IMR-90 (cell line): ENCODE measurements around the gene TUFM. TPM values are rescaled to one million over a fixed set of nuclear protein-coding genes. Genes with fewer than 3 reads are reported as not detected.
A peak's percentile ranks its signal among the peaks of the same experiment; 100 is the strongest.

ENCODE experiments used
- ATAC-seq: fragments of 200-7000 bp; cut with Tn5 transposase; 2 replicates; pipeline ENCODE4 v1.9.1; 2020; ENCODE audit warnings: low read depth, mild to moderate bottlenecking, moderate library complexity
- BruUV-seq: library from RNA; stranded (reverse); fragments of 400-500 nt; replicated peaks from 2 replicates; lab custom pipeline; 2021; lab: Mats Ljungman, UMichigan
- CTCF ChIA-PET: fragments of 300-600 bp; formaldehyde crosslinking; extraction: SDS; loops from one replicate; lab custom pipeline; 2021; ENCODE audit warnings: antibody characterized with exemption; lab: Yijun Ruan, JAX
- POLR2A ChIA-PET: fragments of 300-600 bp; sonication (Branson Sonifier 250); formaldehyde crosslinking; loops from one replicate; lab custom pipeline; 2022; ENCODE audit warnings: antibody characterized with exemption; ENCODE audit not compliant: unreplicated experiment; lab: Charles Lee
- DNase-seq: peaks from one replicate; pipeline ENCODE4 v3.0.0; 2013
- H2AFZ ChIP-seq: replicated peaks from 2 replicates; pipeline ENCODE3; 2013; ENCODE audit warnings: low read length, mild to moderate bottlenecking; ENCODE audit not compliant: poor library complexity
- H2AK5ac ChIP-seq: 2 replicates; pipeline ENCODE4 v1.6.1; 2013; ENCODE audit warnings: low read depth, low read length, inconsistent platforms
- H2AK9ac ChIP-seq: replicated peaks from 2 replicates; pipeline ENCODE3; 2013; ENCODE audit warnings: mild to moderate bottlenecking, low read depth, low read length, moderate library complexity; ENCODE audit not compliant: poor library complexity
- H2BK120ac ChIP-seq: 2 replicates; pipeline ENCODE4 v1.6.1; 2013; ENCODE audit warnings: low read depth, low read length, inconsistent platforms
- H2BK15ac ChIP-seq: 3 replicates; pipeline ENCODE4 v1.6.1; 2013; ENCODE audit warnings: low read depth, low read length, inconsistent platforms
- H2BK20ac ChIP-seq: 2 replicates; pipeline ENCODE4 v1.6.1; 2013; ENCODE audit warnings: low read depth, mild to moderate bottlenecking, inconsistent platforms, low read length, moderate library complexity
- H2BK5ac ChIP-seq: 2 replicates; pipeline ENCODE4 v1.6.1; 2013; ENCODE audit warnings: mild to moderate bottlenecking, low read depth, low read length, inconsistent platforms; ENCODE audit not compliant: poor library complexity, severe bottlenecking
- H3K14ac ChIP-seq: replicated peaks from 2 replicates; pipeline ENCODE4 v1.6.1; 2013; ENCODE audit warnings: low read depth, low read length, inconsistent platforms
- H3K18ac ChIP-seq: 2 replicates; pipeline ENCODE4 v1.6.1; 2013; ENCODE audit warnings: low read depth, low read length, control low read depth
- H3K23ac ChIP-seq: 2 replicates; pipeline ENCODE4 v1.6.1; 2013; ENCODE audit warnings: low read depth, low read length, inconsistent platforms
- H3K27ac ChIP-seq: 2 replicates; pipeline ENCODE4 v1.5.1; 2013; ENCODE audit warnings: mild to moderate bottlenecking, control low read depth, low read length; ENCODE audit not compliant: insufficient read depth
- H3K27me3 ChIP-seq: 2 replicates; pipeline ENCODE4 v1.6.1; 2013; ENCODE audit warnings: low read length; ENCODE audit not compliant: control insufficient read depth, insufficient read depth
- H3K36me3 ChIP-seq: 2 replicates; pipeline ENCODE4 v1.6.1; 2013; ENCODE audit warnings: low read length, mixed read lengths; ENCODE audit not compliant: control insufficient read depth, insufficient read depth
- H3K4ac ChIP-seq: 2 replicates; pipeline ENCODE4 v1.6.1; 2013; ENCODE audit warnings: low read depth, low read length, inconsistent platforms
- H3K4me1 ChIP-seq: 2 replicates; pipeline ENCODE4 v1.6.1; 2013; ENCODE audit warnings: low read length, mixed read lengths; ENCODE audit not compliant: control insufficient read depth, insufficient read depth
- H3K4me2 ChIP-seq: 2 replicates; pipeline ENCODE4 v1.6.1; 2013; ENCODE audit warnings: low read depth, mild to moderate bottlenecking, control low read depth, low read length, moderate library complexity
- H3K4me3 ChIP-seq: 2 replicates; pipeline ENCODE4 v1.5.1; 2013; ENCODE audit warnings: low read depth, mild to moderate bottlenecking, control low read depth, low read length, moderate library complexity; ENCODE audit not compliant: insufficient read depth
- H3K56ac ChIP-seq: 2 replicates; pipeline ENCODE4 v1.6.1; 2013; ENCODE audit warnings: low read length, inconsistent platforms; ENCODE audit not compliant: insufficient read depth; ENCODE audit errors: extremely low read depth
- H3K79me1 ChIP-seq, 2 experiments: 2 replicates each; pipeline ENCODE4 v1.6.1; 2013; ENCODE audit warnings: low read length in 2 of 2, inconsistent platforms in 1 of 2, low read depth in 1 of 2
- H3K9ac ChIP-seq: 2 replicates; pipeline ENCODE4 v1.6.1; 2013; ENCODE audit warnings: low read depth, low read length, control low read depth
- H3K9me1 ChIP-seq: 2 replicates; pipeline ENCODE4 v1.6.1; 2013; ENCODE audit warnings: low read length, inconsistent platforms; ENCODE audit not compliant: insufficient read depth
- H3K9me3 ChIP-seq: 2 replicates; pipeline ENCODE4 v1.6.1; 2013; ENCODE audit warnings: low read length; ENCODE audit not compliant: control insufficient read depth, insufficient read depth
- H4K20me1 ChIP-seq: 2 replicates; pipeline ENCODE4 v1.6.1; 2013; ENCODE audit warnings: low read length, inconsistent platforms; ENCODE audit not compliant: insufficient read depth
- H4K5ac ChIP-seq: 2 replicates; pipeline ENCODE4 v1.6.1; 2013; ENCODE audit warnings: mild to moderate bottlenecking, low read depth, low read length, control low read depth
- H4K8ac ChIP-seq, 2 experiments: 2 replicates each; pipeline ENCODE4 v1.6.1; 2013; ENCODE audit warnings: low read depth in 2 of 2, low read length in 2 of 2, control low read depth in 1 of 2, inconsistent platforms in 1 of 2
- H4K91ac ChIP-seq: 2 replicates; pipeline ENCODE4 v1.6.1; 2013; ENCODE audit warnings: low read depth, low read length, inconsistent platforms; ENCODE audit not compliant: insufficient read depth
- CEBPB ChIP-seq: IDR thresholded peaks from 2 replicates; pipeline ENCODE4 v1.6.1; 2012; ENCODE audit warnings: low read depth, low read length, improper control_type of control experiment
- CHD1 ChIP-seq: IDR thresholded peaks from 2 replicates; pipeline ENCODE4 v1.6.1; 2012; ENCODE audit warnings: low read depth, low read length, improper control_type of control experiment
- FOS ChIP-seq: fragments of 150-350 bp; IDR thresholded peaks from 2 replicates; pipeline ENCODE4 v1.6.1; 2016; ENCODE audit warnings: low read depth, low read length
- POLR2A ChIP-seq: IDR thresholded peaks from 2 replicates; pipeline ENCODE4 v1.6.1; 2012; ENCODE audit warnings: mild to moderate bottlenecking, low read depth, low read length
- RCOR1 ChIP-seq: IDR thresholded peaks from 2 replicates; pipeline ENCODE4 v1.6.1; 2012; ENCODE audit warnings: mild to moderate bottlenecking, low read length, improper control_type of control experiment; ENCODE audit not compliant: insufficient replicate concordance
- SMC3 ChIP-seq: fragments of 150-350 bp; IDR thresholded peaks from 2 replicates; pipeline ENCODE4 v1.6.1; 2016; ENCODE audit warnings: low read depth, mild to moderate bottlenecking, antibody characterized with exemption, low read length, moderate library complexity
- WGBS, 2 experiments: methylation state at CpG; one replicate each; pipeline versions ENCODE4 v1.1.5 to v1.1.7; 2013; ENCODE audit warnings: missing lambda C conversion rate in 2 of 2; ENCODE audit not compliant: insufficient read length in 1 of 2; ENCODE audit errors: extremely low coverage in 2 of 2; 5-methylcytosine and 5-hydroxymethylcytosine counted together
- dilution Hi-C: fragments of 300-500 bp; cut with HindIII; formaldehyde crosslinking; loops from one replicate; pipeline ENCODE4 v1.14.3; 2018; ENCODE audit warnings: low sequenced_read_pairs; ENCODE audit not compliant: unreplicated experiment
- in situ Hi-C: fragments of 300-500 bp; cut with MboI; formaldehyde crosslinking; loops from 3 replicates; pipeline ENCODE4 v1.14.3; 2019; ENCODE audit warnings: low sequenced_read_pairs, inconsistent platforms, mixed read lengths
- intact Hi-C: fragments of 100-400 bp; cut with micrococcal nuclease; formaldehyde crosslinking; loops from 2 replicates; pipeline ENCODE4 v1.10.0; 2022
- polyA plus RNA-seq, 3 experiments: library from polyadenylated mRNA; depleted of rRNA; stranded (reverse); fragments of >200 nt; gene quantifications; 2 replicates each; pipeline ENCODE4 v1.2.3, GENCODE V29; 2012; ENCODE audit warnings: low replicate concordance in 1 of 3
- total RNA-seq: library from RNA; depleted of rRNA; stranded (reverse); fragments of >200 nt; gene quantifications from 2 replicates; pipeline ENCODE4 v1.2.3, GENCODE V29; 2012

TUFM gene
- total and polyA plus RNA-seq, 2 of the 4 experiments (the other 2 are of a cell fraction), result 80.3 to 126 TPM

DNA sequence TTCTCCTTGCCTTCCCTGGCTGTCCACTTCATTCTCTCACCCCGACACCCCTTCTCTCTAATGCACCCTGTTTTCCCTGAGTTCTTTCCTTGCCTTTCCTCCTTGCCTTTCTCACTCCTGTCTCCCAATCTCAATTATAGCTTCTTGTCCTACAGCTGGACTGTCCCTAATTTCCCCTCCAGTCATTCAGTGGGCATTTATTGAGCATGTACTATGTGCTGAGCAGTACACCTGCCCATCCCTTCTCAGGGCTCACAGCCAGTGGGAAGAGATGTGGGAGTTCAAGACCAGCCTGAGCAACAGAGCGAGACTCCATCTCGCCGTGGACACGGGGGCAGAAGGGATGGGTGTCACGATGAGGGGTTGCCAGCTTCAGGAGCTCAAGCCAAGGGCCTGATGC lies 37.9 kb upstream of the TUFM start:
- no peak overlapping the region for H2BK20ac ChIP-seq
- H2AK5ac ChIP-seq, result no peak overlapping the region
- intact Hi-C loops (loop anchor here (5.0 kb wide), 1 partner anchor 33 kb away; no protein-coding TSS in a partner anchor), in situ Hi-C loops (no loop called here), dilution Hi-C loops (no loop called here)
- BruUV-seq, result no TSS peak
- H4K8ac ChIP-seq, result no peak overlapping the region
- peaks cover 7% of the 10 kb centered on the region; the same call in 1 of the 2 replicates for H3K4me1 ChIP-seq
- TF ChIP-seq POLR2A (no peak), CEBPB (no peak), FOS (no peak), RCOR1 (no peak), SMC3 (no peak), CHD1 (no peak)
- H2BK15ac ChIP-seq, result no peak overlapping the region
- no peaks in the 10 kb centered on the region for H3K27me3 ChIP-seq
- H3K79me1 ChIP-seq, result peaks cover 3 to 6% of the 10 kb centered on the region in 2 experiments; a peak in 2 of 4 replicates
- H3K36me3 ChIP-seq, result no peaks in the 10 kb centered on the region
- no peak overlapping the region for H3K4me2 ChIP-seq
- H3K27ac ChIP-seq, result no peak overlapping the region
- H2BK120ac ChIP-seq, result no peak overlapping the region
- DNase-seq, result no peak
- H3K4ac ChIP-seq, result no peak overlapping the region
- no peak overlapping the region for H3K23ac ChIP-seq
- no peak overlapping the region for H2BK5ac ChIP-seq
- no peaks in the 10 kb centered on the region for H4K20me1 ChIP-seq
- H3K9ac ChIP-seq, result no peak overlapping the region
- H4K5ac ChIP-seq, result no peak overlapping the region
- H3K9me1 ChIP-seq, result peaks cover 7% of the 10 kb centered on the region; the same call in 1 of the 2 replicates
- H2AK9ac ChIP-seq, result peak overlapping the region; percentile 42
- H2AFZ ChIP-seq, result no peak overlapping the region
- WGBS, 2 experiments, result 92% methylated on average over 5 of the region's 6 CpGs; no CpG with 5 or more reads in 1 of the 2 experiments
- no peaks in the 10 kb centered on the region for H3K9me3 ChIP-seq
- H3K4me3 ChIP-seq, result no peak overlapping the region
- no peak overlapping the region for H3K18ac ChIP-seq
- H4K91ac ChIP-seq, result no peak overlapping the region
- H3K56ac ChIP-seq, result no peak overlapping the region
- ChIA-PET POLR2A (no interaction called here), CTCF (no interaction called here)
- ATAC-seq, result no peak
- H3K14ac ChIP-seq, result no peak overlapping the region
